Astrocyte (in vitro differentiated cells and primary cell): ENCODE measurements around the gene LDLRAD4. TPM values are rescaled to one million over a fixed set of nuclear protein-coding genes. Genes with fewer than 3 reads are reported as not detected.
A peak's percentile ranks its signal among the peaks of the same experiment; 100 is the strongest.

Experiments
- DNase-seq: peaks from one replicate; pipeline ENCODE4 v3.0.0-alpha.2; 2010; ENCODE audit warnings: low read depth
- FAIRE-seq: peaks from 2 replicates; lab custom pipeline; 2011; peaks lifted over from hg19 to GRCh38; lab: Jason Lieb, UNC
- H2AFZ ChIP-seq: 2 replicates; pipeline ENCODE4 v1.6.0; 2012; ENCODE audit warnings: low read depth, low read length, inconsistent platforms
- H3K27ac ChIP-seq: 2 replicates; pipeline ENCODE4 v1.5.1; 2011; ENCODE audit warnings: low read depth, low read length, inconsistent platforms
- H3K27me3 ChIP-seq: 2 replicates; pipeline ENCODE4 v1.6.0; 2011; ENCODE audit warnings: low read length, inconsistent platforms; ENCODE audit not compliant: insufficient read depth
- H3K36me3 ChIP-seq: 2 replicates; pipeline ENCODE4 v1.5.1; 2011; ENCODE audit warnings: low read length, inconsistent platforms; ENCODE audit not compliant: insufficient read depth
- H3K4me1 ChIP-seq: 2 replicates; pipeline ENCODE4 v1.5.1; 2011; ENCODE audit warnings: low read length, inconsistent platforms; ENCODE audit not compliant: insufficient read depth
- H3K4me2 ChIP-seq: 2 replicates; pipeline ENCODE4 v1.6.0; 2012; ENCODE audit warnings: low read length, inconsistent platforms
- H3K4me3 ChIP-seq: 2 replicates; pipeline ENCODE4 v1.5.1; 2011; ENCODE audit warnings: low read depth, mild to moderate bottlenecking, low read length, inconsistent platforms; ENCODE audit not compliant: insufficient read depth
- H3K79me2 ChIP-seq: 2 replicates; pipeline ENCODE4 v1.6.0; 2012; ENCODE audit warnings: mild to moderate bottlenecking, low read length, inconsistent platforms; ENCODE audit not compliant: insufficient read depth
- H3K9ac ChIP-seq: 2 replicates; pipeline ENCODE4 v1.6.0; 2012; ENCODE audit warnings: mild to moderate bottlenecking, low read length, inconsistent platforms
- H3K9me3 ChIP-seq: 2 replicates; pipeline ENCODE4 v1.5.1; 2012; ENCODE audit warnings: low read depth, mild to moderate bottlenecking, low read length, inconsistent platforms; ENCODE audit not compliant: insufficient read depth
- H4K20me1 ChIP-seq: 2 replicates; pipeline ENCODE4 v1.6.0; 2012; ENCODE audit warnings: low read length, inconsistent platforms; ENCODE audit not compliant: insufficient read depth
- H3K27ac Mint-ChIP-seq: one replicate; pipeline ENCODE4 v1.8.0; 2021; ENCODE audit warnings: mild to moderate bottlenecking, mixed read lengths; ENCODE audit not compliant: unreplicated experiment
- H3K27me3 Mint-ChIP-seq: one replicate; pipeline ENCODE4 v1.8.0; 2021; ENCODE audit warnings: low read depth, mixed read lengths; ENCODE audit not compliant: unreplicated experiment
- H3K36me3 Mint-ChIP-seq: one replicate; pipeline ENCODE4 v1.8.0; 2021; ENCODE audit warnings: low read depth, mixed read lengths; ENCODE audit not compliant: unreplicated experiment
- H3K4me1 Mint-ChIP-seq: one replicate; pipeline ENCODE4 v1.8.0; 2021; ENCODE audit warnings: low read depth, mixed read lengths; ENCODE audit not compliant: unreplicated experiment
- H3K4me3 Mint-ChIP-seq: one replicate; pipeline ENCODE4 v1.8.0; 2021; ENCODE audit warnings: mild to moderate bottlenecking, moderate library complexity, mixed read lengths; ENCODE audit not compliant: unreplicated experiment
- H3K9me3 Mint-ChIP-seq: one replicate; pipeline ENCODE4 v1.8.0; 2021; ENCODE audit warnings: mild to moderate bottlenecking, mixed read lengths; ENCODE audit not compliant: unreplicated experiment
- CTCF ChIP-seq: IDR thresholded peaks from 2 replicates; pipeline ENCODE4 v1.5.1; 2011; ENCODE audit warnings: low read depth, mild to moderate bottlenecking, inconsistent platforms, low read length, moderate library complexity; ENCODE audit not compliant: insufficient read depth
- EZH2 ChIP-seq: IDR thresholded peaks from 2 replicates; pipeline ENCODE4 v1.6.1; 2012; ENCODE audit warnings: mild to moderate bottlenecking, low read length, inconsistent platforms; ENCODE audit not compliant: insufficient read depth
- total RNA-seq: library from RNA; stranded (reverse); gene quantifications from 2 replicates; pipeline ENCODE4 v1.2.1, GENCODE V29; 2021

The LDLRAD4 gene
- total RNA-seq, 1 donor from 2014 or later = 26.0 TPM

- peaks cover 47% of the 10 kb centered on the region for H3K4me1 Mint-ChIP-seq
- Histone ChIP-seq H4K20me1 (no peaks in the 10 kb centered on the region), H3K79me2 (no peaks in the 10 kb centered on the region), H3K4me1 (peaks cover 29% of the 10 kb centered on the region), H3K27me3 (no peaks in the 10 kb centered on the region), H3K36me3 (no peaks in the 10 kb centered on the region), H3K4me3 (no peak overlapping the region), H2AFZ (no peak overlapping the region), H3K9ac (no peak overlapping the region), H3K9me3 (no peaks in the 10 kb centered on the region), H3K4me2 (no peak overlapping the region), H3K27ac (no peak overlapping the region)
- H3K36me3 Mint-ChIP-seq = no peaks in the 10 kb centered on the region
- H3K4me3 Mint-ChIP-seq = no peak overlapping the region
- no peaks in the 10 kb centered on the region for H3K9me3 Mint-ChIP-seq
- TF ChIP-seq EZH2 (no peak), CTCF (no peak)
- FAIRE-seq (no peak), DNase-seq (no peak)
- H3K27ac Mint-ChIP-seq = peak overlapping the region; percentile 62
- H3K27me3 Mint-ChIP-seq = no peaks in the 10 kb centered on the region
These were observed 153.3 kb downstream of the LDLRAD4 start for GRCh38 chr18:13371689-13372418.

GRCh38 chr18:13372531-13372951, 154.0 kb downstream of the LDLRAD4 start:
- TF ChIP-seq EZH2 (no peak), CTCF (no peak)
- Mint-ChIP-seq H3K36me3 (peaks cover 2% of the 10 kb centered on the region), H3K27ac (no peak overlapping the region), H3K4me3 (no peak overlapping the region), H3K27me3 (no peaks in the 10 kb centered on the region), H3K9me3 (no peaks in the 10 kb centered on the region), H3K4me1 (peaks cover 52% of the 10 kb centered on the region)
- Histone ChIP-seq H3K4me3 (no peak overlapping the region), H4K20me1 (no peaks in the 10 kb centered on the region), H3K79me2 (no peaks in the 10 kb centered on the region), H3K4me1 (peaks cover 29% of the 10 kb centered on the region), H3K4me2 (no peak overlapping the region), H3K9ac (no peak overlapping the region), H3K36me3 (no peaks in the 10 kb centered on the region), H2AFZ (no peak overlapping the region), H3K27ac (no peak overlapping the region), H3K27me3 (no peaks in the 10 kb centered on the region), H3K9me3 (no peaks in the 10 kb centered on the region)
- no peak for DNase-seq
- FAIRE-seq = no peak

- no peak overlapping the region for H3K9ac ChIP-seq
- no peak for TF ChIP-seq CTCF
- TF ChIP-seq EZH2 = no peak
- no peaks in the 10 kb centered on the region for H3K9me3 ChIP-seq
- H4K20me1 ChIP-seq = no peaks in the 10 kb centered on the region
- H3K36me3 ChIP-seq = no peaks in the 10 kb centered on the region
- no peak overlapping the region for H3K4me2 ChIP-seq
- no peak for DNase-seq
- H3K4me3 ChIP-seq = no peak overlapping the region
- Mint-ChIP-seq H3K4me1 (peaks cover 53% of the 10 kb centered on the region), H3K4me3 (no peak overlapping the region), H3K36me3 (peaks cover 2% of the 10 kb centered on the region), H3K9me3 (no peaks in the 10 kb centered on the region), H3K27me3 (no peaks in the 10 kb centered on the region), H3K27ac (no peak overlapping the region)
- H3K79me2 ChIP-seq = no peaks in the 10 kb centered on the region
- H3K27ac ChIP-seq = no peak overlapping the region
- no peak overlapping the region for H2AFZ ChIP-seq
- H3K4me1 ChIP-seq = peaks cover 29% of the 10 kb centered on the region
- FAIRE-seq = no peak
- H3K27me3 ChIP-seq = no peaks in the 10 kb centered on the region
These were observed 155.5 kb downstream of the LDLRAD4 start for GRCh38 chr18:13374096-13374467.
